MM.1S (cell line): ENCODE data around the gene FBXL19.

Experiments used
- DNase-seq: peaks from one replicate; pipeline ENCODE4 v3.0.0-alpha.2; 2015
- H2AFZ ChIP-seq: fragments of 300-600 bp; sonication (generic); 2 replicates; pipeline ENCODE4 v1.6.0; 2016; ENCODE audit warnings: antibody characterized with exemption, low read length
- H3F3A ChIP-seq: fragments of 300-600 bp; sonication (generic); 2 replicates; pipeline ENCODE4 v1.6.1; 2016; ENCODE audit warnings: mild to moderate bottlenecking, antibody characterized with exemption, low read length, moderate library complexity, mixed read lengths; ENCODE audit not compliant: insufficient read depth
- H3K27ac ChIP-seq: fragments of 300-600 bp; sonication (generic); 2 replicates; pipeline ENCODE4 v1.5.1; 2016; ENCODE audit warnings: mild to moderate bottlenecking, low read length
- H3K27me3 ChIP-seq: fragments of 300-600 bp; sonication (generic); replicated peaks from 2 replicates; pipeline ENCODE4 v1.6.0; 2016; ENCODE audit warnings: low read length; ENCODE audit not compliant: insufficient read depth
- H3K36me3 ChIP-seq: fragments of 300-600 bp; sonication (generic); replicated peaks from 2 replicates; pipeline ENCODE4 v1.6.1; 2016; ENCODE audit warnings: mild to moderate bottlenecking, low read length, mixed read lengths; ENCODE audit not compliant: insufficient read depth
- H3K4me1 ChIP-seq: fragments of 300-600 bp; sonication (generic); 2 replicates; pipeline ENCODE4 v1.6.1; 2016; ENCODE audit warnings: low read length, mixed read lengths
- H3K4me2 ChIP-seq: fragments of 300-600 bp; sonication (generic); 2 replicates; pipeline ENCODE4 v1.6.0; 2016; ENCODE audit warnings: low read depth, low read length
- H3K4me3 ChIP-seq: fragments of 300-600 bp; sonication (generic); 2 replicates; pipeline ENCODE4 v1.5.1; 2016; ENCODE audit warnings: low read length, mixed read lengths
- H3K79me2 ChIP-seq: fragments of 300-600 bp; sonication (generic); 2 replicates; pipeline ENCODE4 v1.6.1; 2016; ENCODE audit warnings: mixed run types, low read length, mixed read lengths
- H3K9ac ChIP-seq: fragments of 300-600 bp; sonication (generic); 2 replicates; pipeline ENCODE4 v1.6.1; 2016; ENCODE audit warnings: low read length, mixed read lengths
- H3K9me2 ChIP-seq: fragments of 300-600 bp; sonication (generic); replicated peaks from 2 replicates; pipeline ENCODE4 v1.6.1; 2016; ENCODE audit warnings: mild to moderate bottlenecking, low read length, mixed read lengths; ENCODE audit not compliant: insufficient read depth
- H3K9me3 ChIP-seq: fragments of 300-600 bp; sonication (generic); replicated peaks from 2 replicates; pipeline ENCODE4 v1.6.1; 2016; ENCODE audit warnings: mild to moderate bottlenecking, low read length, mixed read lengths; ENCODE audit not compliant: insufficient read depth
- H4K20me1 ChIP-seq: fragments of 300-600 bp; sonication (generic); 2 replicates; pipeline ENCODE4 v1.6.1; 2016; ENCODE audit warnings: mild to moderate bottlenecking, low read length, moderate library complexity, mixed read lengths; ENCODE audit not compliant: insufficient read depth
- EZH2 ChIP-seq: fragments of 300-600 bp; sonication (generic); optimal IDR thresholded peaks from 2 replicates; pipeline ENCODE3; 2017; ENCODE audit warnings: low read depth, mild to moderate bottlenecking, antibody characterized with exemption, low read length, mixed read lengths
- EZH2phosphoT487 ChIP-seq: fragments of 300-600 bp; sonication (generic); IDR thresholded peaks from 2 replicates; pipeline ENCODE4 v1.6.1; 2018; ENCODE audit warnings: antibody characterized with exemption, low read length
- TF ChIP-seq, protein P1 (sequence below): fragments of 300-600 bp; sonication (generic); IDR thresholded peaks from 2 replicates; pipeline ENCODE4 v1.5.1; 2016; ENCODE audit warnings: antibody characterized with exemption, low read length, mixed read lengths

Gene FBXL19

GRCh38 chr16:30985401-30986128 is 62.2 kb downstream of the FBXL19 start:
- no peaks in the 10 kb centered on the region for H3K9me2 ChIP-seq
- no peak overlapping the region for H3K9ac ChIP-seq
- no peaks in the 10 kb centered on the region for H4K20me1 ChIP-seq
- no peak for DNase-seq
- no peaks in the 10 kb centered on the region for H3K27me3 ChIP-seq
- no peaks in the 10 kb centered on the region for H3K79me2 ChIP-seq
- H3K4me1 ChIP-seq: no peaks in the 10 kb centered on the region
- H3K4me3 ChIP-seq: no peak overlapping the region
- H3K9me3 ChIP-seq: no peaks in the 10 kb centered on the region
- no peak overlapping the region for H3K4me2 ChIP-seq
- H2AFZ ChIP-seq: no peak overlapping the region
- no peak overlapping the region for H3K27ac ChIP-seq
- no peaks in the 10 kb centered on the region for H3K36me3 ChIP-seq
- H3F3A ChIP-seq: no peaks in the 10 kb centered on the region
- no peak for TF ChIP-seq EZH2phosphoT487
- no peak for TF ChIP-seq EZH2
- TF ChIP-seq, protein P1, sequence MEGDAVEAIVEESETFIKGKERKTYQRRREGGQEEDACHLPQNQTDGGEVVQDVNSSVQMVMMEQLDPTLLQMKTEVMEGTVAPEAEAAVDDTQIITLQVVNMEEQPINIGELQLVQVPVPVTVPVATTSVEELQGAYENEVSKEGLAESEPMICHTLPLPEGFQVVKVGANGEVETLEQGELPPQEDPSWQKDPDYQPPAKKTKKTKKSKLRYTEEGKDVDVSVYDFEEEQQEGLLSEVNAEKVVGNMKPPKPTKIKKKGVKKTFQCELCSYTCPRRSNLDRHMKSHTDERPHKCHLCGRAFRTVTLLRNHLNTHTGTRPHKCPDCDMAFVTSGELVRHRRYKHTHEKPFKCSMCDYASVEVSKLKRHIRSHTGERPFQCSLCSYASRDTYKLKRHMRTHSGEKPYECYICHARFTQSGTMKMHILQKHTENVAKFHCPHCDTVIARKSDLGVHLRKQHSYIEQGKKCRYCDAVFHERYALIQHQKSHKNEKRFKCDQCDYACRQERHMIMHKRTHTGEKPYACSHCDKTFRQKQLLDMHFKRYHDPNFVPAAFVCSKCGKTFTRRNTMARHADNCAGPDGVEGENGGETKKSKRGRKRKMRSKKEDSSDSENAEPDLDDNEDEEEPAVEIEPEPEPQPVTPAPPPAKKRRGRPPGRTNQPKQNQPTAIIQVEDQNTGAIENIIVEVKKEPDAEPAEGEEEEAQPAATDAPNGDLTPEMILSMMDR: no peak

DNA sequence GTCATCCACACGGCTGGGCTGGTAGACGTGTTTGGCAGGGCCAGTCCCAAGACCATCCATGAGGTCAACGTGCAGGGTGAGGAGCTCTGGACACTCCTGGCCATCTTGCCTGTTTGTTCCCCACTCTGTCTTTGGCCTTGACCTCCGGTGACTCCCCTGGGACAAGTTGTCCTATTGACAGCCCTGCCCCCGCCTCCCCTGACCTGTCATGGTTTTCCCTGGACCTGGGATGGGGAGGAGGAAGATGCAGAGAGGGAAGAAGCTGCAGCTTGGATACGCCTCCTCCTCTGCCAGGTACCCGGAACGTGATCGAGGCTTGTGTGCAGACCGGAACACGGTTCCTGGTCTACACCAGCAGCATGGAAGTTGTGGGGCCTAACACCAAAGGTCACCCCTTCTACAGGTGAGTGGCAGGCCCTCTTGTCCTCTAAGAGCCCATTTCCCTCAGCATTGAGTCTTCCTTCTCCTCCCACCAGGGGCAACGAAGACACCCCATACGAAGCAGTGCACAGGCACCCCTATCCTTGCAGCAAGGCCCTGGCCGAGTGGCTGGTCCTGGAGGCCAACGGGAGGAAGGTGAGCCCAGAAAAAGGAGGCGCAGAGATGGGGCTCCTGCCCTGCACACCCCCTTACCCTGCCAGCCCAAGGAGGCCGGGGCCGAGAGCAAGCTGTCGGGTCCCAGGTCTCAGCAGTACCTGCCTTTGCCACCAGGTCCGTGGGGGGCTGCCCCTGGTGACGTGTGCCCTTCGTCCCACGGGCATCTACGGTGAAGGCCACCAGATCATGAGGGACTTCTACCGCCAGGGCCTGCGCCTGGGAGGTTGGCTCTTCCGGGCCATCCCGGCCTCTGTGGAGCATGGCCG is 63.0 kb downstream of the FBXL19 start:
- DNase-seq: no peak
- Histone ChIP-seq H3K4me2 (no peak overlapping the region), H3K9me2 (no peaks in the 10 kb centered on the region), H3K36me3 (no peaks in the 10 kb centered on the region), H3K4me1 (no peaks in the 10 kb centered on the region), H4K20me1 (no peaks in the 10 kb centered on the region), H3F3A (no peaks in the 10 kb centered on the region), H2AFZ (no peak overlapping the region), H3K4me3 (no peak overlapping the region), H3K79me2 (no peaks in the 10 kb centered on the region), H3K27ac (no peak overlapping the region), H3K9ac (no peak overlapping the region), H3K9me3 (no peaks in the 10 kb centered on the region), H3K27me3 (no peaks in the 10 kb centered on the region)
- TF ChIP-seq EZH2phosphoT487 (no peak), EZH2 (no peak)
- TF ChIP-seq, protein P1: no peak

DNA sequence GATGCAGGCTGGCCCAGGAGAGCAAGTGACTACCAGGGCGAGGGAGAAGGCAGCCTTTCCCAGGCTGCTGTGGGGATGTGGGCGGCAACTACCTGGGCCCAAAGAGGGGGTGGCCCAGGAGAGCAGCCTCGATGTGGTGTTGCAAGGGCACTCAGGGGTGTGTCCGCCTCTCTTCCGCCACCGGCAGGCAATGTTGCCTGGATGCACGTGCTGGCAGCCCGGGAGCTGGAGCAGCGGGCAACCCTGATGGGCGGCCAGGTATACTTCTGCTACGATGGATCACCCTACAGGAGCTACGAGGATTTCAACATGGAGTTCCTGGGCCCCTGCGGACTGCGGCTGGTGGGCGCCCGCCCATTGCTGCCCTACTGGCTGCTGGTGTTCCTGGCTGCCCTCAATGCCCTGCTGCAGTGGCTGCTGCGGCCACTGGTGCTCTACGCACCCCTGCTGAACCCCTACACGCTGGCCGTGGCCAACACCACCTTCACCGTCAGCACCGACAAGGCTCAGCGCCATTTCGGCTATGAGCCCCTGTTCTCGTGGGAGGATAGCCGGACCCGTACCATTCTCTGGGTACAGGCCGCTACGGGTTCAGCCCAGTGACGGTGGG is 64.3 kb downstream of the FBXL19 start:
- no peak for DNase-seq
- no peak for TF ChIP-seq EZH2
- TF ChIP-seq, protein P1: no peak
- no peak for TF ChIP-seq EZH2phosphoT487
- no peak overlapping the region for H3K4me2 ChIP-seq
- no peaks in the 10 kb centered on the region for H3K4me1 ChIP-seq
- H2AFZ ChIP-seq: no peak overlapping the region
- no peak overlapping the region for H3K27ac ChIP-seq
- no peaks in the 10 kb centered on the region for H3K9me2 ChIP-seq
- H3K36me3 ChIP-seq: no peaks in the 10 kb centered on the region
- no peaks in the 10 kb centered on the region for H4K20me1 ChIP-seq
- H3K4me3 ChIP-seq: no peak overlapping the region
- H3K27me3 ChIP-seq: no peaks in the 10 kb centered on the region
- no peak overlapping the region for H3K9ac ChIP-seq
- H3F3A ChIP-seq: no peaks in the 10 kb centered on the region
- H3K79me2 ChIP-seq: no peaks in the 10 kb centered on the region
- no peaks in the 10 kb centered on the region for H3K9me3 ChIP-seq
